Measurements from ENCODE around the gene PDCD1LG2.

Gene PDCD1LG2

GRCh38 chr9:5478206-5478605, 32.1 kb upstream of the PDCD1LG2 start:
- Histone ChIP-seq H3K4me2 (ENCODE audit: low read depth, low read length) (no peak overlapping the region), H3K27me3 (replicated peaks; ENCODE audit: insufficient read depth, low read length) (no peaks in the 10 kb centered on the region), H3K4me1 (ENCODE audit: low read length) (no peaks in the 10 kb centered on the region), H3K36me3 (replicated peaks; ENCODE audit: insufficient read depth, low read length) (no peaks in the 10 kb centered on the region), H3K79me2 (ENCODE audit: low read length) (no peaks in the 10 kb centered on the region), H2AFZ (ENCODE audit: low read length) (no peak overlapping the region), H3K9me2 (replicated peaks; ENCODE audit: insufficient read depth, low read length) (no peaks in the 10 kb centered on the region), H3K9ac (ENCODE audit: low read length) (no peak overlapping the region), H3K27ac (ENCODE audit: low read length) (no peak overlapping the region), H3K9me3 (replicated peaks; ENCODE audit: insufficient read depth, low read length) (no peaks in the 10 kb centered on the region), H3K4me3 (ENCODE audit: low read length) (no peak overlapping the region), H3F3A (ENCODE audit: insufficient read depth, low read length) (no peaks in the 10 kb centered on the region), H4K20me1 (ENCODE audit: insufficient read depth, low read length) (no peaks in the 10 kb centered on the region)
- no peak for TF ChIP-seq EZH2phosphoT487 (IDR thresholded peaks at IDR 0.05; ENCODE audit: low read length)
- TF ChIP-seq EZH2 (optimal IDR thresholded peaks at IDR 0.05; ENCODE audit: low read depth, low read length), result no peak
- TF ChIP-seq, protein P1, sequence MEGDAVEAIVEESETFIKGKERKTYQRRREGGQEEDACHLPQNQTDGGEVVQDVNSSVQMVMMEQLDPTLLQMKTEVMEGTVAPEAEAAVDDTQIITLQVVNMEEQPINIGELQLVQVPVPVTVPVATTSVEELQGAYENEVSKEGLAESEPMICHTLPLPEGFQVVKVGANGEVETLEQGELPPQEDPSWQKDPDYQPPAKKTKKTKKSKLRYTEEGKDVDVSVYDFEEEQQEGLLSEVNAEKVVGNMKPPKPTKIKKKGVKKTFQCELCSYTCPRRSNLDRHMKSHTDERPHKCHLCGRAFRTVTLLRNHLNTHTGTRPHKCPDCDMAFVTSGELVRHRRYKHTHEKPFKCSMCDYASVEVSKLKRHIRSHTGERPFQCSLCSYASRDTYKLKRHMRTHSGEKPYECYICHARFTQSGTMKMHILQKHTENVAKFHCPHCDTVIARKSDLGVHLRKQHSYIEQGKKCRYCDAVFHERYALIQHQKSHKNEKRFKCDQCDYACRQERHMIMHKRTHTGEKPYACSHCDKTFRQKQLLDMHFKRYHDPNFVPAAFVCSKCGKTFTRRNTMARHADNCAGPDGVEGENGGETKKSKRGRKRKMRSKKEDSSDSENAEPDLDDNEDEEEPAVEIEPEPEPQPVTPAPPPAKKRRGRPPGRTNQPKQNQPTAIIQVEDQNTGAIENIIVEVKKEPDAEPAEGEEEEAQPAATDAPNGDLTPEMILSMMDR (IDR thresholded peaks at IDR 0.05; ENCODE audit: low read length), result no peak
- no peak for DNase-seq

DNA sequence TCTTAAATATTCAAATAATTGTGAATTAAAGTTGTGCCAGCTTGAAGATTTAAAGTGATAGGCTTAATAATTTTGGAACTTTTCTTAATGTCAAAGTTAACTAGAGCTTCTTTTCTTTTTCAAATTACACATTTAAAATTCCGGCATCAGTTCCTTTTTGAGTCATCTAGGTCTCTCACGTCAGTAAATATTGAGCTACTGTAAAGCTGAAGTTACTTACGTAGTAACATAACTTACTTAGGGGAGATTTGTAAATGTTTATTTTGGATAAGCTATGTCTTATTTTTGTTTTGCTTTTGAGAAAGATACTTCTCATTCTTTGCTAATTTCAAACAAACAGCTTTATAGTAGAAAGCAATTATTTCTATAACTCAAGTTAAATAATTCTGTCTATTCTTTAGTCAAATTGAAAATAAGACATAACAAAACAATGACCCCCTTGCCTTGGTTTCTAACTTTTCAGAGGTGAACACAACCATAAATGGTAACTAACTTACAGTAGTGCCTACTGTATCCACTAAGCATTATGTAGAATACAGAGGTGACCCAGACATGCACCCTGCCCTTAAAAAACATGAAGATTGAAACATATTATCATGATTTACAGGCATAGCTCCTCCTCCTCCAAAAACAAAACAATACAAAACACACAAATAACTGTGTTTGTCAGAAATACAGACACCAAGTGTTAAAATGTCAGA, 30.2 kb upstream of the PDCD1LG2 start:
- no peaks in the 10 kb centered on the region for H3K4me1 ChIP-seq (ENCODE audit: low read length)
- H2AFZ ChIP-seq (ENCODE audit: low read length), result no peak overlapping the region
- no peak overlapping the region for H3K4me2 ChIP-seq (ENCODE audit: low read depth, low read length)
- no peaks in the 10 kb centered on the region for H3K27me3 ChIP-seq (replicated peaks; ENCODE audit: insufficient read depth, low read length)
- TF ChIP-seq, protein P1 (IDR thresholded peaks at IDR 0.05; ENCODE audit: low read length), result no peak
- no peak for TF ChIP-seq EZH2phosphoT487 (IDR thresholded peaks at IDR 0.05; ENCODE audit: low read length)
- TF ChIP-seq EZH2 (optimal IDR thresholded peaks at IDR 0.05; ENCODE audit: low read depth, low read length), result no peak
- H3F3A ChIP-seq (ENCODE audit: insufficient read depth, low read length), result no peaks in the 10 kb centered on the region
- H3K36me3 ChIP-seq (replicated peaks; ENCODE audit: insufficient read depth, low read length), result no peaks in the 10 kb centered on the region
- no peaks in the 10 kb centered on the region for H3K9me2 ChIP-seq (replicated peaks; ENCODE audit: insufficient read depth, low read length)
- H4K20me1 ChIP-seq (ENCODE audit: insufficient read depth, low read length), result no peaks in the 10 kb centered on the region
- no peak overlapping the region for H3K9ac ChIP-seq (ENCODE audit: low read length)
- H3K9me3 ChIP-seq (replicated peaks; ENCODE audit: insufficient read depth, low read length), result no peaks in the 10 kb centered on the region
- H3K79me2 ChIP-seq (ENCODE audit: low read length), result no peaks in the 10 kb centered on the region
- DNase-seq, result no peak
- H3K27ac ChIP-seq (ENCODE audit: low read length), result no peak overlapping the region
- H3K4me3 ChIP-seq (ENCODE audit: low read length), result no peak overlapping the region

DNA sequence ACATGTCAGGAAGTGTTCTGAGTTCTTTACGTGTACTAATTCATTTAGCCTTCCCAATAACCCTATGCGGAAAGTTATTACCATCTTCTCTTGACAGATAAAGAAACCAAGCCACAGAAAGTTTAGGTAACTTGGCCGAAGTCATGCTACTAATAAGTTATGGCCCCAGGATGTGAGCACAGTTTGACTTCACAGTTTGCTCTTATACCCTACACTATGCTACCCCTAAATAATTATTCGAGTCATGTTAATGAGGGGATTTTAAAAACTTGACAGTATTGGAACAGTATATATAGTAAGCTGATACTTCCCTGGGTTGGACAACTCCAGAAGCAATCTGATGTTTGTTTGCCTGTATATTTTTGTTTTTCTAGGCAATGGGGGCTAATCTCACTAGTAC, 29.4 kb upstream of the PDCD1LG2 start:
- Histone ChIP-seq H3K9me2 (replicated peaks; ENCODE audit: insufficient read depth, low read length) (no peaks in the 10 kb centered on the region), H2AFZ (ENCODE audit: low read length) (no peak overlapping the region), H3K36me3 (replicated peaks; ENCODE audit: insufficient read depth, low read length) (no peaks in the 10 kb centered on the region), H3K4me2 (ENCODE audit: low read depth, low read length) (no peak overlapping the region), H3K4me3 (ENCODE audit: low read length) (no peak overlapping the region), H3F3A (ENCODE audit: insufficient read depth, low read length) (no peaks in the 10 kb centered on the region), H3K9me3 (replicated peaks; ENCODE audit: insufficient read depth, low read length) (no peaks in the 10 kb centered on the region), H3K9ac (ENCODE audit: low read length) (no peak overlapping the region), H3K27ac (ENCODE audit: low read length) (no peak overlapping the region), H3K27me3 (replicated peaks; ENCODE audit: insufficient read depth, low read length) (no peaks in the 10 kb centered on the region), H3K4me1 (ENCODE audit: low read length) (no peaks in the 10 kb centered on the region), H3K79me2 (ENCODE audit: low read length) (no peaks in the 10 kb centered on the region), H4K20me1 (ENCODE audit: insufficient read depth, low read length) (no peaks in the 10 kb centered on the region)
- no peak for TF ChIP-seq EZH2phosphoT487 (IDR thresholded peaks at IDR 0.05; ENCODE audit: low read length)
- no peak for TF ChIP-seq EZH2 (optimal IDR thresholded peaks at IDR 0.05; ENCODE audit: low read depth, low read length)
- DNase-seq, result no peak

DNA sequence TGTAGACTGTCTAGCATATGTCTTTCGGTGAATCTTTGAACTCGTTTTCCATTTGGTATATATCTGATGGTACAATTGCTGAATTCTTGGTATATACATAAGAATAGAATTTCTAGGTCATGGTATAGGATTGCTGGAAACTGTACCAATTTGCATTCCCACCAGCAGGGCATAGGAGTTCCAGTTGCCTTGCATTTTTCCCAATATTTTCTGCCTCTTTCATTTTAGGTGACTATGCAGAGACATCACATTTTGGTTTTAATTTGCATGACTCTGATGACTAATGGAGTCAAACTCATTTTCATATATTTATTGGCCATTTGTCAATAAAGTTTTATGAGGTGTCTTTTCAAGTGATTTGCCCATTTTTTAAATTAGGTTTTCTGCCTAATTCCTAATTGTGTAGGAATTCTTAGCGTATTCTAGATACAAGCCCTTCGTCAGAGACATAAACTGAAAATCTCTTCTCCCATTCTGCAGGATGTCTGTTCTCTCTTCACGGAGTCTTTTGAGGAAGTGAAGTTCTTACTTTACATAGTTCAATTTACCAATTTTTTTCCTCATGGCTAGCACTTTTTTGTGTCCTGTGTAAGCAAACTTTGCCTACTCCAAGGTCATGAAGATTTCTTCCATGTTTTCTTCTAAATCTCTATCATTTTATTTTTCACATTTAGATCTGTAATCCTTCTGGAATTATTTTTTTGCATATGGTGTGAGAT, 28.9 kb upstream of the PDCD1LG2 start:
- TF ChIP-seq, protein P1 (IDR thresholded peaks at IDR 0.05; ENCODE audit: low read length), result no peak

More for the DNA sequence above, 28.9 kb upstream of the PDCD1LG2 start:
- Histone ChIP-seq H3K27ac (ENCODE audit: low read length) (no peak overlapping the region), H3K4me3 (ENCODE audit: low read length) (no peak overlapping the region), H3K4me2 (ENCODE audit: low read depth, low read length) (no peak overlapping the region), H4K20me1 (ENCODE audit: insufficient read depth, low read length) (no peaks in the 10 kb centered on the region), H3K9ac (ENCODE audit: low read length) (no peak overlapping the region), H3K36me3 (replicated peaks; ENCODE audit: insufficient read depth, low read length) (no peaks in the 10 kb centered on the region), H3K4me1 (ENCODE audit: low read length) (no peaks in the 10 kb centered on the region), H3K9me2 (replicated peaks; ENCODE audit: insufficient read depth, low read length) (no peaks in the 10 kb centered on the region), H2AFZ (ENCODE audit: low read length) (no peak overlapping the region), H3K9me3 (replicated peaks; ENCODE audit: insufficient read depth, low read length) (no peaks in the 10 kb centered on the region), H3F3A (ENCODE audit: insufficient read depth, low read length) (no peaks in the 10 kb centered on the region), H3K27me3 (replicated peaks; ENCODE audit: insufficient read depth, low read length) (no peaks in the 10 kb centered on the region), H3K79me2 (ENCODE audit: low read length) (no peaks in the 10 kb centered on the region)
- DNase-seq, result no peak
